GM19238 (cell line): ENCODE results near the gene CCDC124.

ENCODE experiments used
- DNase-seq: peaks from one replicate; pipeline ENCODE4 v3.0.0; 2011; ENCODE audit warnings: low spot score; ENCODE audit not compliant: insufficient read length

Gene CCDC124

GRCh38 chr19:17933414-17934129, 757 bp downstream of the CCDC124 start:
- DNase-seq, result no peak

- no peak for DNase-seq
Measured at GRCh38 chr19:17936379-17936778, 3.6 kb downstream of the CCDC124 start.

GRCh38 chr19:17937371-17937900, 4.6 kb downstream of the CCDC124 start:
- DNase-seq, result no peak

GRCh38 chr19:17938092-17938845, 5.5 kb downstream of the CCDC124 start:
- peak; percentile 93 for DNase-seq

GRCh38 chr19:17942181-17942580, 9.4 kb downstream of the CCDC124 start:
- DNase-seq, result no peak

DNA sequence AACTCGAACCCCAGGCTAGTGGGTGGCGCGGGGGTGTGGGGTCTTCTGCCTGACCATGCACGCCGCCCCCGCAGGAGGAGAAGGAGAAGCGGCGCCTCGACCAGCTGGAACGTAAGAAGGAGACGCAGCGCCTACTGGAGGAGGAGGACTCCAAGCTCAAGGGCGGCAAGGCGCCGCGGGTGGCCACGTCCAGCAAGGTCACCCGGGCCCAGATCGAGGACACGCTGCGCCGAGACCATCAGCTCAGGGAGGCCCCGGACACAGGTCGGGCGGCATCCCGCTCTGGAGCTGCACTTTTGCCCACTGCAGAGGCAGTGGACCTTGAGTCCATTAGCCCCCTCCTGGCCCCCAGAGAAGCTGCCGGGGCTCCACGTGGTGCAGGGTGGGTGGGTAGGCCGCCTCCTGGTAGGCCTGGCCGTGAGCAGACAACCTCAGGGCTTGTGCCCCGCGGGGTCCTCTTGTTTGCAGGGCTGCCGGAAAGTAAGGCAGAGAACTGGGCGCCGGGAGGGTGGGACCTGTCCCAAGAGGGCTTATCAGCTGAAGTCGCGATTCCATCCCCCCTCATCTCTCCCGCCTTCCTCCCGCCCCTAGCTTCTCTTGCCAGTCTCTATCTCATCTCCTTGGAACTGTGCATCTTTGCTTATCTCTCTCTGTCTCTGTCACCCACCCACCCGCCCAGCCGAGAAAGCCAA, 9.9 kb downstream of the CCDC124 start:
- no peak for DNase-seq

GRCh38 chr19:17943274-17944221, 10.7 kb downstream of the CCDC124 start:
- DNase-seq, result no peak

GRCh38 chr19:17944301-17944700, 11.5 kb downstream of the CCDC124 start:
- no peak for DNase-seq

GRCh38 chr19:17946965-17947784, 14.4 kb downstream of the CCDC124 start:
- no peak for DNase-seq

GRCh38 chr19:17947815-17948513, 15.1 kb downstream of the CCDC124 start:
- peak; percentile 98 for DNase-seq

DNA sequence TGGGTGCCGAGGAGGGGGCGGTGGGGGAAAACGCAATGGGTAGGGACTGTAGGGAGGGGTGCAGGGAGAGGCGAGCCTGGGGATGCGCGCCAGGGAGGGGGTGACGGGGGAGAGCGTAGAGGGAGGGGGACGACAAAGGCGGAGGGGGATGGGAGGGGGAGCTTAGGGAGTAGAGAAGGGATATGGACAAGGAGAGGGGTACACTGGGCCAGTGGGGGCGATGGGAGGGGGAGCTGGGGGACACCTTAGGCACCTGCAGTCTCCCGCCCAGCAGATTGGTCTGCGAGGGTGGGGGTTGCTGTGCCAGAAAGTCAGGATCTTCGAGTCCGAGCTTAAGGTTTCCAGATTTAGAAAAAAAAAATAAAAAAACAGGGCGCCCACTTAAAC, 15.7 kb downstream of the CCDC124 start:
- DNase-seq, result no peak

- no peak for DNase-seq
Measured at GRCh38 chr19:17948931-17949930, 16.4 kb downstream of the CCDC124 start.

DNA sequence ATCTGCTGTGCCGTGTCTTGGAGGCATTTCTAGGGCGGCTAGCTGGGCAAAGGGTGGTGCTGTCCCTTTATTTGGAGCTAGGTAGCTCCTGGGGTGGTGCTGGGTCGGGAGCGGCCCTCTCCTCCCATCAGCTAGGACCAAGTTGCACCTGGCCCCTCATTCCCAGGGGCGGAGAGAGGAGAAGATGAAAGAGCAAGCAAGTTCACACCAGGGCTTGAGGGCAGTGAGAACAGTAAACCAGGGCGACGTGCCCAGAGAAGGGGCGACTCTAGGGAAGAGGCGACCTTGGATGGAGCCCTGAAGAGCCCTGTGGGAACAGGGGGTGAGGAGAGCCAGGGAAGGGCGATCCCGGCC, 17.1 kb downstream of the CCDC124 start:
- no peak for DNase-seq

DNA sequence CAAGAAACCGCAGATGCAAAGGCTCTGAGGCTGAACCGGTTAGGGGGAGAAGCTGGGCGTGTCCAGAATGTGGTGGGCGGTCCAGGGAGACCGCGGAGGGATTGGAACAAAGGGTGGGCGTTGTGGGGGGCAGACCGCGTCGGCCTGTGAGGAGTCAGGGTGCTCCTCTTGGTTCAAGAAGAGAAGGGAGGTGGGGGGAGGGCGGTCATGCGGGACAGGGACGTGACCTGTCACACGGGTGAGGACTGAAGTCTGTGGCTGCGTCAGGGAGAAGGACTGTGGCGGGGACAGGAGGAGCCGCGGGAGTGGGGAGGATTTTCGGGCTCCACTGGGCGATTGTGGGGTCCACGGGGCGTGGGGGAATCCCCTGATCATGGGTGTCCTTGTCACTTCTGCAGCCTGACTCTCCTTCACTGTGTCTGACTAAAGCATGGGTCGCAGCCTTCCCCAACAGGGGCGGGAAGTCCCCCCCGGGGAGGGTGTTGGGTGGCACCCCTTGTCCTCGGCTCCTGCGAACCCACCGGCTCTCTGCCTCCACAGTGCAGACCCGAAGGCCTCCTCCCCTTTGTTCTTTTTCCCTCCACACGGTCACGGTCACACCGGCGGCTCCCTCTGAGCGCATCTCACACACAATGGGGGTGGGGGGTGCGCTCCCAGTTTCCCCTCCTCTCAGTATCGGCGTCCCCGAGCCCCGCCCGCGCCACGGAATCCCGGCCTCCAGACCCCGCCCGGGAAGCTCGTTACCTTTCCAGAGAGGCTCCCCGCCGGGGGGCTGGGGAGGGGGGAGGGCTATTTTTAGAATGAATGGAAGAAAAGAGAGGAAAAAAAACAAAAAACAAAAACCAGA, 17.7 kb downstream of the CCDC124 start:
- DNase-seq, result no peak

DNA sequence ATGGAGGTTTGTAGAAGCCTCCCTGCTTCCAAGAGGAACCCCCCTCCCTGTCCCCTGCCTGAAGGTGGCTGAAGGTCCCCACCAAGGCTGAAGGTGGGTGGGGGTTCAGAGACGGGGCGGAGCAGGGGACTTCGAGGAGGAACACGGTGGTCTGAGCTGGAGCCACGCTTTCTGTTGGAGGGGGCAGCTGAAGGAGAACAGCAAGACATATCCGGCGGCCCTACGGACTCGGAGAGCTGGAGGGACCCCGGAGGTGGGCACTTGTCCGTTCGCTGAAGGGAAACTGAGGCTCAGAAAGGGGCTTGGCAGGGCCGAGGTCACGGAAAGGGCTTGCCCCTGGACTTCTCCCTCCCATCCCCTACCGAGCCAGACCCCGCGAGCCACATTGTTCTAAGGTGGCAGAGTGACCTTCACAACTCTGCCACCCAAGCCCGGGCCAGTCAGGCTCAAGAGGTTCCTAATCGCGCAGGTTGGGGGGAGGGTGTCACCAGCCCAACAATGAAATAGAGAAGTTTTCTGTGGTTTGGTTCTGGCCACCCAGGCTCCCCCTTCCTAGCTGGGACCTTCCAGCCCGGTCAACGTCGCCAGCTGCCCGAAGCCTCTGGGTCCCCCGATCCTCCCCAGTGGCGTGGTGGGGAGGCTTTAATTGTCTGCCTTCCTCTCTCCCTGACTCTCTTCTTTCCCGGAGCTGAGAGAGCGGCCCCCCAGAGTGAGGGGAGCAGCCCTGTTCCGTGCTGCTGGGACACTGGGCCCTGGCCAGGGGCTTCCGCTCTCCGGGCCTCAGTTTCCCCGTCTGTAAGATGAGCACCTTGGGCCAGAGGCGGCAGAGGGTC, 18.6 kb downstream of the CCDC124 start:
- DNase-seq, result no peak
